A549 (cell line): Measurements from ENCODE around the gene EMX1. TPM values are rescaled to one million over a fixed set of nuclear protein-coding genes. Genes with fewer than 3 reads are reported as not detected.
A peak's percentile ranks its signal among the peaks of the same experiment; 100 is the strongest.

Experiments
- ATAC-seq, 2 experiments: fragments of 200-7000 bp in 1 of 2; fragments of >200 bp in 1 of 2; cut with Nextera tagmentation in 1 of 2; cut with Tn5 transposase in 1 of 2; 3 replicates each; pipeline versions ENCODE4 v1.8.0 to v1.9.1; 2018 to 2020; ENCODE audit warnings: mild to moderate bottlenecking in 1 of 2, moderate library complexity in 1 of 2
- CTCF ChIA-PET: fragments of 300-600 bp; sonication (Branson Sonifier 250); formaldehyde crosslinking; extraction: SDS; loops from one replicate; lab custom pipeline; 2021; ENCODE audit warnings: antibody characterized with exemption, inconsistent platforms; lab: Yijun Ruan, JAX
- POLR2A ChIA-PET: fragments of 350-600 bp; formaldehyde crosslinking; extraction: SDS; loops from one replicate; lab custom pipeline; 2021; ENCODE audit warnings: antibody characterized with exemption, inconsistent platforms; lab: Yijun Ruan, JAX
- DNase-seq, 2 experiments: peaks; one replicate each; pipeline versions ENCODE4 v3.0.0 to v3.0.0-alpha.2; 2011 to 2016; ENCODE audit warnings: low read depth in 1 of 2, low spot score in 1 of 2
- FAIRE-seq: peaks from 2 replicates; lab custom pipeline; 2011; peaks lifted over from hg19 to GRCh38; lab: Jason Lieb, UNC
- H3K27ac ChIP-seq, 2 experiments: fragments of >200 bp; sonication (Bioruptor Twin); formaldehyde crosslinking; 3 replicates each; pipeline ENCODE4 v1.5.1; 2016 to 2017
- H3K4me1 ChIP-seq: fragments of >200 bp; sonication (Bioruptor Twin); formaldehyde crosslinking; 3 replicates; pipeline ENCODE4 v1.6.1; 2016
- H3K4me2 ChIP-seq: fragments of >200 bp; sonication (Bioruptor Twin); formaldehyde crosslinking; 3 replicates; pipeline ENCODE4 v1.6.1; 2016
- H3K4me3 ChIP-seq: fragments of >200 bp; sonication (Bioruptor Twin); formaldehyde crosslinking; 3 replicates; pipeline ENCODE4 v1.5.1; 2016
- H3K9me3 ChIP-seq: fragments of >200 bp; sonication (Bioruptor Twin); formaldehyde crosslinking; 3 replicates; pipeline ENCODE4 v1.6.1; 2016
- CTCF ChIP-seq: fragments of >200 bp; sonication (Bioruptor Twin); formaldehyde crosslinking; IDR thresholded peaks from 3 replicates; pipeline ENCODE4 v1.5.1; 2016
- ESRRA ChIP-seq: fragments of 150-350 bp; IDR thresholded peaks from 2 replicates; pipeline ENCODE4 v1.6.1; 2014; ENCODE audit warnings: mild to moderate bottlenecking, low read length, borderline replicate concordance
- HDAC2 ChIP-seq: fragments of 200-600 bp; sonication (generic); IDR thresholded peaks from 2 replicates; pipeline ENCODE4 v1.6.1; 2016
- HMGXB4 ChIP-seq: fragments of 250-450 bp; sonication (Bioruptor Pico); IDR thresholded peaks from 2 replicates; pipeline ENCODE4 v1.5.0; 2021; ENCODE audit warnings: mild to moderate bottlenecking, moderate library complexity, borderline replicate concordance
- JUNB ChIP-seq: fragments of >200 bp; sonication (Bioruptor Twin); formaldehyde crosslinking; IDR thresholded peaks from 2 replicates; pipeline ENCODE4 v1.6.1; 2016
- MAZ ChIP-seq: fragments of 150-350 bp; IDR thresholded peaks from 2 replicates; pipeline ENCODE4 v1.6.1; 2014; ENCODE audit warnings: antibody characterized with exemption, low read depth, low read length, borderline replicate concordance
- MYC ChIP-seq: IDR thresholded peaks from 2 replicates; pipeline ENCODE4 v1.6.1; 2012; ENCODE audit warnings: mild to moderate bottlenecking, inconsistent platforms, low read length, improper control_type of control experiment, borderline replicate concordance
- NR3C1 ChIP-seq: fragments of >200 bp; sonication (Bioruptor Twin); formaldehyde crosslinking; IDR thresholded peaks from 3 replicates; pipeline ENCODE4 v1.6.1; 2017
- RAD21 ChIP-seq, 2 experiments: fragments of >200 bp in 1 of 2; sonication (Bioruptor Twin) in 1 of 2; formaldehyde crosslinking in 1 of 2; IDR thresholded peaks in 1 of 2; conservative IDR thresholded peaks in 1 of 2; 2 replicates in 1 of 2; 3 replicates in 1 of 2; pipeline ENCODE4 v1.6.1; 2012 to 2018; ENCODE audit warnings: inconsistent platforms in 1 of 2
- SMC3 ChIP-seq: fragments of >200 bp; sonication (Bioruptor Twin); formaldehyde crosslinking; IDR thresholded peaks from 3 replicates; pipeline ENCODE4 v1.6.1; 2018; ENCODE audit warnings: inconsistent platforms
- TFCP2L1 ChIP-seq: fragments of 250-450 bp; sonication (Bioruptor Pico); IDR thresholded peaks from 2 replicates; pipeline ENCODE4 v1.5.0; 2021; ENCODE audit warnings: mild to moderate bottlenecking
- WGBS: methylation state at CpG from one replicate; pipeline ENCODE4 v1.1.6; 2017; ENCODE audit errors: missing lambda C conversion rate; 5-methylcytosine and 5-hydroxymethylcytosine counted together
- polyA plus RNA-seq, 4 experiments: library from polyadenylated mRNA; depleted of rRNA in 3 of 4; stranded (reverse); fragments of >200 nt; fragmentation: RNase III in 1 of 4; extraction: RNeasy Plus Mini Kit Qiagen cat#74134 plus additional on column Dnase treatment in 1 of 4; gene quantifications; 2 replicates in 3 of 4; 3 replicates in 1 of 4; pipeline ENCODE4 v1.2.3, GENCODE V29; 2011 to 2017
- TF ChIP-seq, protein P1 (sequence below): IDR thresholded peaks from 2 replicates; pipeline ENCODE4 v1.6.1; 2012
- TF ChIP-seq, protein P2 (sequence below): fragments of >200 bp; sonication (Bioruptor Twin); formaldehyde crosslinking; IDR thresholded peaks from 2 replicates; pipeline ENCODE4 v1.6.1; 2016

The EMX1 gene
- polyA plus RNA-seq, 2 of the 4 experiments (the other 2 are of a cell fraction): 0.05 TPM; not detected in 1

DNA sequence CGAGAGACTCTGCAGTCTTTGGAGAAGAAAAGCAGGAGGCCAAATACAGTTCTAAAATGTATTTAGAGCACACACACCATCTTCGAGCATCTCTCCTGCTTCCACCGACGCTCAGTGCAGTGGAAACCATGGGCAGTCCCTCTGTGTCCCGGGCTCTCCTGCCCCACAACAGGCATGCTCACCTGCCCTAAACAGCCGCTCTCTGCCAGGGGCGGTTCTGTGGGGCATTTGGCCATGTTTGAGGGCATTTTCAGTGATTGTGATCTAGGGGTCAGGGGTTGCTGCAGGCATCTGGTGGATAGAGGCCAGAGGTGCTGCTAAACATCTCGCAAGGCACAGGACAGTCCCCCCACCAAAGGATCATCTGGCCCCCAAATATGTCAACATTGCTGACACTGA is 55.8 kb downstream of the EMX1 start (continued):
- no peak for TF ChIP-seq HMGXB4 (CRISPR knock-in tag)

GRCh38 chr2:72973566-72974435 is 56.5 kb downstream of the EMX1 start:
- POLR2A ChIA-PET: interaction anchor here (0.7 kb wide), 1 partner anchor 102 kb away, joined by 3 read pairs; no protein-coding TSS in a partner anchor
- peak; percentile 85 for TF ChIP-seq CTCF
- no peak for TF ChIP-seq JUNB
- TF ChIP-seq RAD21 (conservative IDR thresholded peaks at IDR 0.05 in 1 of 2, IDR thresholded peaks at IDR 0.05 in 1 of 2): peak; percentile 66 to 67
- TF ChIP-seq SMC3: peak; percentile 75
- TF ChIP-seq, all 56 proteins: peak for 3
- FAIRE-seq (no peak), DNase-seq (peak; percentile 67 to 89), ATAC-seq (peak; percentile 91 to 97)
- 39% methylated on average over 10 of the region's 12 CpGs for WGBS
- Histone ChIP-seq H3K4me3 (no peak overlapping the region), H3K4me2 (no peak overlapping the region), H3K27ac (no peak overlapping the region), H3K9me3 (no peaks in the 10 kb centered on the region), H3K4me1 (no peaks in the 10 kb centered on the region)
- CTCF ChIA-PET: interaction anchor here (0.6 to 11.9 kb wide), 51 partner anchors 8 to 1427 kb away, joined by 3 to 208 read pairs (median 5); partner anchors contain the start of genes EMX1 and SPR

DNA sequence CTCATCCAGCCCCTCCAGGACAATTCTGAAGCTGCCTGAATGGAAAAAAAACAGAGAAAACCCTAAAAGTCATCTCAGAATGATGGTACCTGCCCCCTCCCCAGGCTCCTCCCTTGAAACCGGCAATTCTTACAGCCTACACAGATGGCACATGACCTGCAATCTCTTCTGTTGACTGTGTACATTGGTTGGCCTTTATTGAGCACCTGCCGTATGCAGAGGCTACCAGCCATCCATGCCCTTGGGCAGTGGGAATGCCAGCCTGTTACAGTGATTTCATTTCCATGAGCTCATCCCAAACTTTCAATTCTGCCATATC is 57.1 kb downstream of the EMX1 start:
- CTCF ChIA-PET: interaction anchor here (0.7 to 11.9 kb wide), 36 partner anchors 8 to 1428 kb away, joined by 3 to 208 read pairs (median 5); partner anchors contain the start of genes EMX1 and SPR
- no peak overlapping the region for H3K4me2 ChIP-seq
- ATAC-seq: no peak
- no peak for DNase-seq
- no peak overlapping the region for H3K27ac ChIP-seq
- no peak overlapping the region for H3K4me3 ChIP-seq
- H3K9me3 ChIP-seq: no peaks in the 10 kb centered on the region
- H3K4me1 ChIP-seq: no peaks in the 10 kb centered on the region
- no peak for TF ChIP-seq NR3C1
- FAIRE-seq: no peak
- 71% methylated on average over 2 of the region's 2 CpGs for WGBS
- POLR2A ChIA-PET: interaction anchor here (0.7 kb wide), 1 partner anchor 101 kb away, joined by 3 read pairs; no protein-coding TSS in a partner anchor

- POLR2A ChIA-PET: no interaction called here
- CTCF ChIA-PET: interaction anchor here (0.6 to 11.9 kb wide), 15 partner anchors 8 to 1968 kb away, joined by 3 to 208 read pairs (median 15); partner anchors contain the start of gene SPR
- Histone ChIP-seq H3K27ac (no peak overlapping the region), H3K4me1 (no peaks in the 10 kb centered on the region), H3K4me3 (no peak overlapping the region), H3K4me2 (no peak overlapping the region), H3K9me3 (no peaks in the 10 kb centered on the region)
- FAIRE-seq (no peak), ATAC-seq (no peak), DNase-seq (no peak)
- WGBS: 92% methylated on average over 3 of the region's 3 CpGs
- TF ChIP-seq, protein P1, sequence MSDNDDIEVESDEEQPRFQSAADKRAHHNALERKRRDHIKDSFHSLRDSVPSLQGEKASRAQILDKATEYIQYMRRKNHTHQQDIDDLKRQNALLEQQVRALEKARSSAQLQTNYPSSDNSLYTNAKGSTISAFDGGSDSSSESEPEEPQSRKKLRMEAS: no peak
- TF ChIP-seq MAZ (no peak), ESRRA (no peak), MYC (no peak), HDAC2 (no peak), TFCP2L1 (no peak)
- TF ChIP-seq, protein P2, sequence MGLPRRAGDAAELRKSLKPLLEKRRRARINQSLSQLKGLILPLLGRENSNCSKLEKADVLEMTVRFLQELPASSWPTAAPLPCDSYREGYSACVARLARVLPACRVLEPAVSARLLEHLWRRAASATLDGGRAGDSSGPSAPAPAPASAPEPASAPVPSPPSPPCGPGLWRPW: no peak
Observed at GRCh38 chr2:72975017-72975416, 57.7 kb downstream of the EMX1 start.
